AG04449 (cell line): ENCODE measurements around the gene CD226.
"Not testable (repeated sequence)": the region's sequence is repeated elsewhere in the genome, so short reads cannot be mapped to it uniquely, and the experiment has no call there.

Source experiments
- CTCF ChIA-PET: fragments of 350-600 bp; formaldehyde crosslinking; extraction: SDS; loops from one replicate; lab custom pipeline; 2021; ENCODE audit warnings: antibody characterized with exemption; lab: Yijun Ruan, JAX
- POLR2A ChIA-PET: fragments of 400-600, 350-600 bp; formaldehyde crosslinking; extraction: SDS; loops from one replicate; lab custom pipeline; 2020; ENCODE audit warnings: antibody characterized with exemption, inconsistent platforms; lab: Yijun Ruan, JAX
- DNase-seq: peaks from one replicate; pipeline ENCODE4 v3.0.0-alpha.2; 2010; ENCODE audit warnings: low read depth, low spot score
- H3K4me3 ChIP-seq: 2 replicates; pipeline ENCODE4 v1.5.1; 2011; ENCODE audit warnings: low read depth, mild to moderate bottlenecking, control low read depth, low read length
- CTCF ChIP-seq: IDR thresholded peaks from one replicate; pipeline ENCODE4 v1.5.1; 2011; ENCODE audit warnings: mild to moderate bottlenecking, moderate library complexity, low read length, control low read depth, inconsistent platforms; ENCODE audit not compliant: insufficient read depth; ENCODE audit errors: missing control alignments

Gene CD226

GRCh38 chr18:69840001-69840400, 107.7 kb downstream of the CD226 start:
- ChIA-PET CTCF (no interaction called here), POLR2A (no interaction called here)
- no peak overlapping the region for H3K4me3 ChIP-seq
- TF ChIP-seq CTCF: no peak
- no peak for DNase-seq

DNA sequence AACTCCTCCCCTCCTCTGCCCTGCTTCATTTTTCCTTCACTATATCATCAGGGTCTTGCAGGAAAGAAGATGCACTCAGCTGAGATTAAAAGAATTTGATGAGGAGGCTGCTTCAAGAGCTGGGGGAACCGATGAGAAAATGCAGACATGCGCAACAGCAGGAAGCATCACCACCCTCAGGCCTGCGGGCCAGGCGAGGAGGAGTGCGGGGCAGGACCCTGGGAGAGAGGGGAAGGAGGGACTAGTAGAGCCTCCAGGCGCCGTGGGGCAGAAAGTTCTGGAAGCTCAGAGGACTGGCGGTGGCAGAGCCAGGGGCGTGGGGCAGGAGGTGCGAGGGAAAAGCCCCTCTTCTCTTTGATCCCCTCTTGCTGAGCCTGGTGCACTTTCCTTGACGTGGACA, 108.2 kb downstream of the CD226 start:
- no peak for DNase-seq
- ChIA-PET CTCF (no interaction called here), POLR2A (no interaction called here)
- TF ChIP-seq CTCF: no peak
- no peak overlapping the region for H3K4me3 ChIP-seq

DNA sequence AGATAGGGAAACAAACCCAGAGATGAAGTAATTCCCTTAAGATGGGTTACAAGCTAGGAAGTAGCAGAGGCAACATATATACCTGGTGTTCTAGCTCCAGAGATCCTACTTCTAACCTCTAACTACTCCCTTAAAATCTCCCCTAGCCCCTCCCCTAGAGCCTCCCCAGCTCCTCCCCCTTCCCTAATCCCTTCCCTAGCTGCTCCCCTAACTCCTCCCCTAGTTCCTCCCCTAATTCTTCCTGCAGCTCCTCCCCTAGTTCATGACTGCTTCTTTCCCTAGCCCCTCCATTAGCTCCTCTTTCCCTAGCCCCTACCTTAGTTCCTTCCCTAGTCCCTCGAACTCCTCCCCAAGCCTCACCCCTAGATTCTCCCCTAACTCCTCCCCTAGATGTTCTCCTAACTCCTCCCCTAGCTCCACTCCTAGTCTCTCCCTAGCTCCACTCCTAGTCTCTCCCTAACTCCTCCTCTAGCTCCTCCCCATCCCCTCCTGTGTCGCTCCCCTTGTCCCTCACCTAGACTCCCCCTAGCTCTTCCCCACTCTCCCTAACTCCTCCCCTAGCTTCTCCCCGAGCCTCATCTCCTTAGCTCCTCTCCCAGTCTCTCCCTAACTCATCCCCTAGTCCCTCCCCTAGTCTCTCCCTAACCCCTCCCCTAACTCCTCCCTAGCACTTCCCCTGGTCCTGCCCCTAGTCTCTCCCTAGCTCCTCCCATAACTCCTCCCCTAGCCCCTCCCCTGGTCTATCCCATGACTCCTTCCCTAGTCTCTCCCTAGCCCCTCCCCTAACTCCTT, 108.9 kb downstream of the CD226 start:
- DNase-seq: no peak
- CTCF ChIA-PET: no interaction called here
- POLR2A ChIA-PET: no interaction called here
- no peak for TF ChIP-seq CTCF
- no peak overlapping the region for H3K4me3 ChIP-seq

- DNase-seq: no peak
- TF ChIP-seq CTCF: no peak
- POLR2A ChIA-PET: no interaction called here
- CTCF ChIA-PET: no interaction called here
- H3K4me3 ChIP-seq: no peak overlapping the region
Measured at GRCh38 chr18:69838003-69838402, 109.7 kb downstream of the CD226 start.

DNA sequence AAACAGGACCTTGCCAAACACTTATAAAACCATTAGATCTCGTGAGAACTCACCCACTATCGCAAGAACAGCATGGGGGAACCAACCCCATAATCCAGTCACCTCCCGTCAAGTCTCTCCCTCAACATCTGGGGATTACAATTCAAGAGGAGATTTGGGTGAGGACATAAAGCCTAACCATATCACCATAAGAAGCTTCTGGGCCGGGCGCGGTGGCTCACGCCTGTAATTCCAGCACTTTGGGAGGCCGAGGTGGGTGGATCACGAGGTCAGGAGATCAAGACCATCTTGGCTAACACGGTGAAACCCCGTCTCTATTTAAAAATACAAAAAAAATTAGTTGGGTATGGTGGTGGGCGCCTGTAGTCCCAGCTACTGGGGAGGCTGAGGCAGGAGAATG, 112.7 kb downstream of the CD226 start:
- CTCF ChIA-PET, H3K4me3 ChIP-seq, POLR2A ChIA-PET, DNase-seq: not testable (repeated sequence)

DNA sequence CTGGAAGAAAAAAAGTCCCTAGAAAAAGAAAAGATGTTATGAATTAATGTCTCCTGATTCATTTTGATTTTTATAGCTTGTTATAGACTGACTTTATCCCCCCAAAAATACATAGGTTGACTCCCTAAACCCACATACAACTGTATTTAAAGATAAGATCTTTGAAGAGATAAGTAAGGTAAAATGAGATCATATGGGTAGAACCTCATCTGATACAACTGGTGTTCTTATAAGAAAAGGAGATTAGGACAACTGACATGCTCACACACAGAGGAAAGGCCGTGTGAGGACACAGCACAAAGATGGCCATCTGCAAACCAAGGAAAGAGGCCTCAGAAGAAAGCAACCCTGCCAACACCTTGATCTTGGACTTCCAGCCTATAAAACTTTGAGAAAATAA, 117.5 kb downstream of the CD226 start:
- CTCF ChIA-PET: no interaction called here
- POLR2A ChIA-PET: no interaction called here
- no peak for TF ChIP-seq CTCF
- no peak overlapping the region for H3K4me3 ChIP-seq
- no peak for DNase-seq

GRCh38 chr18:69820538-69820937, 127.1 kb downstream of the CD226 start:
- POLR2A ChIA-PET: no interaction called here
- CTCF ChIA-PET: no interaction called here
- no peak for TF ChIP-seq CTCF
- DNase-seq: no peak
- no peak overlapping the region for H3K4me3 ChIP-seq
